Fibroblast of peridontal ligament (primary cell): ENCODE data around the gene SPO11.

Experiments used
- DNase-seq: peaks from one replicate; pipeline ENCODE4 v3.0.0-alpha.2; 2010; ENCODE audit errors: extremely low read depth

The SPO11 gene

DNA sequence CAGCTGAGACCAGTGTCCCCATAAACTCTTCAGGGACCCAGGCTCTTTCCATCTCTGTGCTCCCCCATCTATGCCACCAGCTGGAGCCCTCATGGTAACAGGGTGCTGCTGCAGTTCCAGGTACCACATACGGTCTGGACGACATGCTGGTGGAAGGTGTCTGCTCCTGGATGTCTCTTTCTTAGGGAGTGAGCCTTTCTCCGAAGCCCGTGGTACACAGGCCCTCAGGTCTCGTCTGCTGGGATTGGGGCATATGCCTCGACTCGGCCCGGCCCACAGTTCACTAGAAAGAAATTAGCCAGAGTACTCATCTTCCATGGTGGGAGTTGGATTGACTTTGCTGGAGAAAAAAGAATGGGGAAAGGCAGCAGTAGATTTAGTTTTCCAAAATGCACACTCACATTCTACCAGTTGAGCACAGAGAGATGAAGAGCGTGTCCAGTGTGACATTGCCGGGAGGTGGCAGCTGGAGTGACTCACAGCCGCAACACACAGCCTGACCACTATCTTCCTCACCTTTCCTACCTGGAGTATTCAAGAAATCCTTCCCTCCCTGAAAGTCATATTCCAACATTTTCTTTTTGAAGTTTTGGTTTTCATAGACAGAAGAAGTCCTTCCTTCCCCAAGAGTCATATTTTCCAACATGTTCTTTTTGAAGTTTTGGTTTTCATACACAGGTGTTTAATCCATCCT lies 18.6 kb upstream of the SPO11 start:
- no peak for DNase-seq

DNA sequence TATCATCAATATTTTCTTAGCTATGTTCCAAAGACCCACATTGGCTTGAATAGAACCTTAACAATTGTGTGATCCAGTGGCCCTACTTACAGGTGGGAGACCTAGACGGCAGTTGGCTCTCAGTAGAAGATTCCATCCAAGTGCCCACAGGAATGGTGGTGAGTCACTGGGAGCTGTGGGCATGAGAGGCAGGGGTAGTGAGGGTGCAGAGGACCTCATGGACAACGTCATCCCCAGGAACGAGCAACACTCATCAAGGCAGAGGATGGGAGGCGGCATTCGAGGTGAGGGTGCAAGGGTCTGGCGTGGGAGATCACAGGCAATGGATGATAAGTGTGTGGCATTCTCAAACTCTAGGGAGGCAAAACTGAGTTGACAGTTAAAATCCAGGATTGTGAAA lies 17.5 kb upstream of the SPO11 start:
- no peak for DNase-seq

DNA sequence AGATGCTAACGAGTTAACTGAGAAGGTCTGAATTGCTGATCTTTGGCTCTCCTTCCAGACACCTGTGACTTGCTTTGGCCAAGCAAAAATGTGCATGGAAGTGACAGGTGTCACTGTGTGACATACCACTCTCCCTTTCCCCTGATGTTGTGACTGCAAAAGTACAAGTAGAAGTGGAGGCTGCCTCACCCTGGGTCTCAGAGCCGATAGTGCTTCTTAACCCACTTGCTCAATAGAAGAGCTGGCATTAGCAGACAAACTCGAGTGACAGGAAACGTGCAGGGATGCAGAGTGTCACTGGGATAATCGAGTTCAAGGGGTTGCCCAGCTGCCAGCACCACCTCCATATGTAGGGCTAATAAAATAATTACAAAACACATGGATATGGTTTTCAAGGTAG lies 16.4 kb upstream of the SPO11 start:
- DNase-seq: no peak

DNA sequence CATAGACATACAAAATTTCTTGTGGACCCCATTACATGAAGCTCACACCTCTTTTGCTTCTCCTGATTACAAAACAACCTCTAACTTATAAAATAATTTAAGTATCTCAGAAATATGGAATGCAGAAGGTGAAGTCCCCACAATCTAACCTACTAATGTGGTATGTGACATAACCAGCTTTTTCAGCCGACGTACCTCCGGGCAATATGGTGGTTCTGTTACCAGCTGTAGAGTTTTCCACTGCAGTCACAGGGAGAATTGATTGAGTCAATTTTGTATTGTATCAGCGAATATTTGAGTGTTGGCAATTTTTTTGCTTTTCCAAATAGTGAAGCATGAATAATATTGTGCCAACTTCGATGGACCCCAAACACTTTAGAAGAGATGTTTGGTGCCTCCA lies 15.7 kb upstream of the SPO11 start:
- no peak for DNase-seq

DNA sequence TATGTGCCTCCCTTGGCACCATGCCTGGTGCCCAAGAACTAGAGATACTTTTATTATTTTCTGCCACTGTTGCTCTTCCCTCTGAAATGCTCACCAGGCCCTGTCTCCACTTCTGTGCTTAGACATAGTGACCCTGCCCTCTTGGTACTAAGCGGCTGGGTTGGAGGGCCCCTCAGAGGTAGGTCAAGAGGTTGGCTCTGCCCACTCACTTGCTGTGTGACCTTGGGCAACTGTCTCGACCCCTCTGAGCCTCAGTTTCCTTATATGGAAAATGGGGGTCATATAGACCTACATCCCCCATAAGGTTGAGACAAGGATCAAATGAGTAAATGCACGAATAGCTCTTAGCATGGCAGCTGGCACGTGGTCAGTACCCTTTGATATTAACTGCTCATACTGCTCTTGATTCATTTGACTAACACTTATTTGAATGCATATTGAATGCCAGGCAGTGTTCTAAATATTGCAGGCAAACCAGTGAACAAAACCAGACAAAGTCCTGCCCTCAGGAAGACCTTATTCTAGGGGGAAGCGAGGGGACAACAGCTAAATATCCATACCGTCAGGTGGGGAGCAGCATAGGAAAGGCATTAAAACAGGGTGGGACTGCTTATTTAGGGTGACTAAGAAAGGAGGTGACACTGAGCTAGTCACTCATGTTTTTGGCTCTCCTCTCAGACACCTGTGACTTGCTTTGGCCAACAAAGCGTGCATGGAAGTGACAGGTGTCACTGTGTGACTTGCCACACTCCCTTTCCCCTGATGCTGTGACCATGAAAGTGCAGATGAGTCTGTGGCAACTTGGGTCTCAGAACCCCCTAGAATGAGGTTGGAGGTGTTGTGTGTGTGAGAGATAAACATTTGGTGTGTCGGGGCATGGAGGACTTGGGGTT lies 14.3 kb upstream of the SPO11 start:
- DNase-seq: no peak

DNA sequence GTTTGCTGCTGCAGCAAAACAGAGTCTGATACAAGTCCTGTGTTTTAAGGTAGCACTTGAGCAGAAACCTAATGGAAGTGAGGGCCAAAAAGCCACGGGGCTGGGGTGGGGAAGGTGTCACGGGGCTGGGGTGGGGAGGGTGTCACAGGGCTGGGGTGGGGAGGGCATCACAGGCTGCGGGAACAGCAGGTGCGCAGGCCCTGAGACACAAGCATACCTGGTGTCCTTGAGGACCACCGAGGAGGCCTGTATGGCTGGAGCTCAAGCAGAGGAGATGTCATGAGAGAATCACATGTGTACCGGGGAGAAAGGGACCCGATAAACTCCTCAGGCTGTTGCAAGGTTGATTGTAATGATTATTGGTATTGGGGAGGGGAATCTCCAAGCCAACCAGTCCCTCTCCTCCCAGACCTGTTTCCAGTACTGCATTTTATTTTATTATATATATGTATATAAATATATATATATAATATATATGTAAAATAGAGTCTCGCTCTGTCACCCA lies 13.6 kb upstream of the SPO11 start:
- DNase-seq: no peak

DNA sequence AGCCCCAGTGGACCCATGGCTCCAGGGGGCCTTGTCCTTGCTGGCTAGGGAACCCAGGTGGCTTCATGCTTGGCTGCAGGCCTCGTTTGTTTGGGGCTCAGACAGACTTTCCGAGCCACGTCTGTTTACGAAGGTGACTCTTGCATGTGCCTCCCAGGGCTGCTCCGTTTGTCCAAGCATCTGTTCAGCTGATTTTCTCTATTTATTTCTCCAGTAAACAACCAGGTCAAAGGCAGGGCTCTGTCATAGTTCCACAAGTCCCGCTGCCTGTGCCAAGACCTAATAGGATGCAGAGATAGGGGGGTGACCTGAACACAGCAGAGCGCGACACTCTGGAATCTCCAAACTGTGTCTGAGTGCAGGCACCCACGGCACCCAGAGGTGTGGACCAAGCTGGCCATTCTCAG lies 12.8 kb upstream of the SPO11 start:
- no peak for DNase-seq

DNA sequence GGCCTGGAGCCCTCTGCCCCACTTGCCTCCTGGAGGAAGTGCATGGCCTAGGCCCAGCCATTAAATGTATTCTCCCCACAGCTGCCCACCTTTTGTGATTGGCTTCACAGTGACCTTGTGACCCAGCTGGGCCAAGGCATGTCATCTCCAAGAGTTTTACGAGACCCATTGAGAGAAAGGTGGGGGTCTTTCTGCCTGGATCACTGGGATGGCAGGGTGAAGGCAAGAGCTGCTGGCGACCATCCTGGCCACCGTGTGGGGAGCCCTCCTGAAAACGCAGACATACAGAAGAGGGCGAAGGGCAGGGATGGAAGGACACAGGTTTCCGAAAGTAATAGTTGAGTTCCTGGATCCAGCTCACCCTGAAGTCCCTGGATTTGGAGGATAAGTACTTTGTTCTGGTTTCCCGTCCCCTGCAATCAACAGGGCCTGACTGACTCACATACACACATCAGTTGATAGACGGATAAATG lies 12.3 kb upstream of the SPO11 start:
- no peak for DNase-seq

DNA sequence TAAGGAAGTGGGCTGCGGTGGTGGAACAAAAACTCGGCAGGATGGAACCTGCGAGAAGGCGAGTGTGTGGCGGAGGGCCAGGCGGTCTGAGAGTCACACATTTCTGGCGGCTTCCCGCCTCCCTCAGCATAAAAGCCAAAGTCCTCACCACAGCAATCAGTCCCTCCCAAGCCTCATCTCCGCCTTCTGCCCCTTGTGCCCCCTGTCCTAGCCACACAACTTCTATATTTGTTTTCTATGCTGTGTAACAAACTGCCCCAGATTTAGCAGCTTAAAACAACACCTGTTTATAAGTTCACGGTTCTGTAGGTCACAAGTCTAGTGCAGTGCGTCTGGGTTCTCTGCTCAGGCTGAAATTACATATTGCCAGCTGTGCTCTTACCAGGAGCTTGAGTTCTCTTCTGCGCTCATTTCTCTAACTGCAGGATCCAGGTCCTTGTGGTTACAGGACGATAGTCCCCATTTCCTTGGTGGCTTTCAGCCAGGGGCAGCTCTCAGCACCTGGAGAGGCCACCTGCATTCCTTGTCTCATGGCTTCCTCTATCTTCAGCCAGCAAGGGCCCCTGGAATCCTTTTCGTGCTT lies 11.7 kb upstream of the SPO11 start:
- no peak for DNase-seq

DNA sequence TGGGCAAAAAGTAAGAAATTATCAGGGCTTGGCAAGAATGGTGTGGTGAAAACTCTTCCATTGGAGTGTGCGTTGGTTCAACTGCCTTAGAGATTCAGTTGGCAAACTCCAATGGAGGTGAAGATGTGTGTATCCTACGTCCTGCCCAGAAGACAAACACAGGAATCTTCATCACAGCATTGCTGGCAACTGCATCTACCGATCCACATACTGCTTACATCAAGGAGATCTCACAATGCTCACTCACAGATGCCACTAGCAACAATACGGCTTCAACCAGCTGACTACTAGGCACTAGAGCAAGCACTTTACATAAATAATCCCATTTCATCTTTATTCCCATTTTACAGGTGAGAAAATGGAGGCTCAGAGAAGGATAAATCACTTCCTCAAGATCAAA lies 10.0 kb upstream of the SPO11 start:
- DNase-seq: no peak

DNA sequence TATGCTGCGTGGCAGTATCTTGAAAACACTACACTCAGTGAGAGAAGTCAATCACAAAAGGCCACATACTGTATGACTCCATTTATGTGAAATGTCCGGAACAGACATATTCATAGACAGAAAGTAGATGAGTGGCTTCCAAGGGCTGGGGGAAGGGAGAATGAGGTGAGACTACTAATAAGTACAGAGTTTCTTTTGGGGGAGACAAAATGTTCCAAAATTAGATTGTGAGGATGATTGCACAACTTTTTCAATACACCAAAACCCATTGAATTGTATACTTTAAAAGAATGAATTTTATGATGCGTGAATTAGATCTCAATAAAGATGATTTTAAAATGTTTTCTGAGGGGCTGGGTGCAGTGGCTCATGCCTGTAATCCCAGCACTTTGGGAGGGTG lies 9.2 kb upstream of the SPO11 start:
- no peak for DNase-seq

DNA sequence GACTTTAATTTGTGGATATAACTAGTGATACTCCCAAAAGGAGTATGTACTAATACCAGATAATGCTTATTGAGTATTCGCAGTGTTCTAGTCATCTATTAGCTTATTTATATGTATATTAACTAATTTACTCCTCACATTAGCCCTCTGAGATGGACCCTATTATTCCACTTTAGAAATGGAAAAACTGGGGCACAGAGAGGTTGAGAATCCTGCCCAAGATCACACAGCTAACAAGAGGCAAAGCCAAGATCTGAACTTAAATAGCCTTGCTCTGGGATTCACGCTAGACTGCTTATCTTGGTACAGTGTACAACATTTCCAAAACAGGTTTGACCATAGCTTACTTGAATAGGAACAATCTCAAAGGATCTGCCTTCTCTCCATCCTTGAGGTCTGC lies 8.5 kb upstream of the SPO11 start:
- DNase-seq: no peak

DNA sequence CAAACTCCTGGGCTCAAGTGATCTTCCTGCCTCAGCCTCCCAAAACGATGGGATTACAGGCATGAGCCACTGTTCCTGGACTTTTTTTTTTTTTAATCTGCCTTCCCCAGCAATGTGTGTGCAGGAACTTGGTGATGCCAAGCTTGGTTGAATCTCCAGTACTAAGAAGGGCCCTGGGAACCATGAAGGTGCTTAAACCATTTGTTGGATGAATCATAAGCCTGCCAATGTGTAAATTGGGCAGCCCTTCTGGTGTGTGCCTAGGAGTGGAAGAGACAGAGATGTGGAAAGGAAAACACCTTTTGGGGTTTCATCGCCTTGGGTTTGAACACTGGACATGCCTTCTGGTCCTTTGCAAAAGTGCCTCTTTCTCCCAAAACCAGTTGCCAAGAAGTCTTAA lies 7.1 kb upstream of the SPO11 start:
- DNase-seq: no peak

DNA sequence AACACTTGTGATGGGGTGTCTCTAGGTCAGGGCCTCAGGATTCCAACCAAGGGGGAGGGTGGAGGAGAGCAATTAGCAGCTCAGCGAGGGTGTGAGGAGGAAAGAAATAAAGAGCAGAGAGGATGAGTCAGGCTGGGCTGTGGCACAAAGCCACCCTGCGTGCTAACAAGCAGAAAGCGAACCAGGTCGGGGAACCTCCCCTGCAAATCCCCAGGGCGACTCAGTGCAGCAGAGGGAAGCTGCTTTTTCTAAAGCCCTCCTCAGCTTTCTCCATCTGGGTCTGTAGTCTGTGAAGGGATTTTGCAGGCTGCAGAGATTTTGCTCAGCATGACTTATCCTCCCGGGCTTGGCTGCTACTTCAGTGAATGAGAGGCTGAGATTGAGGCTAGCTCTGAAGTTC lies 6.6 kb upstream of the SPO11 start:
- DNase-seq: peak; percentile 40

DNA sequence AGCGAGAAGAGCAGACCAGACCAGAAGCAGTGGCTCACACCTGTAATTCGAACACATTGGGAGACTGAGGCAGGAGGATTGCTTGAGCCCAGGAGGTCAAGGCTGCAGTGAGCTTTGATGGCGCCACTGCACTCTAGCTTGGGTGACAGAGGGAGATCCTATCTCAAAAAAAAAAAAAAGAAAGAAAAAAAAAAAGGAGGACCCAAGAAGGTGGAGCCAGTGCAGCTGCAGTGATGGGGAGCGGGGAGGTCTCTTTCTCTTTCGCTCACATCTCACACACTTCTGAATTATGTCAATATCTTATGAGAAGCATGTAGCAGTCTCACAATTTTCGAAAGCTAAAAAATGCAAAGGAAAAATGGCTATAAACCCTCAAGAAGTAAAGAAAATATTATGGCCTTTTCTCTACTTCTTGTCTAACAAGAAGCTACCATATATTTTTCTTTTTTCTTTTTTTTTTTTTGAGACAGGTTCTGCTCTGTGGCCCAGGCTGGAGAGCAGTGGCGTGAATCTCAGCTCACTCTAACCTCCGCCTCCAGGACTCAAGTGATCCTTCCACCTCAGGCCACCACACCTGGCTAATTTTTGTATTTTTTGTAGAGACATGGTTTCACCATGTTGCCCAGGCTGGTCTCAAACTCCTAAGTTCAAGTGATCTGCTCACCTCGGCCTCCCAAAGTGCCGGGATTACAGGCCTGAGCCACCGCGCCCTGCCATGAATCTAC lies 3.8 kb upstream of the SPO11 start:
- no peak for DNase-seq

DNA sequence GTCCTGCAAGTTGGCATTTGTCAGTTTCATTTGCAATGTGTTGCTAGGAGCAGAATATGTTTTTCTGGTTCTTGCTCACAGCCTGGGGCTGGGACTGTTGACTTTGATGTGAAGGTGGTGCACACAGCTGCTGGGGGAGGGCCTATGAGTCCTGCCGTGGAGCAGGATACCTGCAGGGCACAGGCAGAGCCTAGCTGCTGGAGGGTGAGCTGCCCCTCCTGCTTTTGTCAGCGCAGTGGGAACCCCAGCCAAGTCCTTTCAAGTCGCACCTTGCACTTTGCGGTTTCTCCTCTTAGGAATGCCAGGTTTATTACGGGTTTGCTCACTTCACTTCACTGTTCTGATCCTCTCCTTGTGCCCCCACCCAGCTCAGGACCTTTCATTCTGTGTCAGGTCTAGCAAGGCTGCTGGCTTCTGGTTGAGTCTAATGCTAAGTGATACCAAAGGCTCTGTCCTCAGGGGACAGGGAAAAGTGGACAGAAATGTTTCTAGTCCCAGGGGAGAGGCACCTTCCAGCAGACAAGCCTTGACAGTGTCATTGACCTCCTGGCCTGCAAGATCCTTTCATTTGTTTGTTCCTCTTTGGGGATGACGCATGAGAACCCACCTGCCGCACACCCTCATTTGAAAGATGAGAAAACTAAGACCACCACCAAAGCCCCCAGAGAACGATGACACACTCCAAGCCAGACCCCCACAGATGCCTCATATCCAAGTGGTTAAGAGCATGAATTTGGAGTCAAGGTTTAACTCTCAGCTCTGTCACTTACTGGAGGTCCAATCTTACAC lies 2.7 kb upstream of the SPO11 start:
- DNase-seq: no peak

DNA sequence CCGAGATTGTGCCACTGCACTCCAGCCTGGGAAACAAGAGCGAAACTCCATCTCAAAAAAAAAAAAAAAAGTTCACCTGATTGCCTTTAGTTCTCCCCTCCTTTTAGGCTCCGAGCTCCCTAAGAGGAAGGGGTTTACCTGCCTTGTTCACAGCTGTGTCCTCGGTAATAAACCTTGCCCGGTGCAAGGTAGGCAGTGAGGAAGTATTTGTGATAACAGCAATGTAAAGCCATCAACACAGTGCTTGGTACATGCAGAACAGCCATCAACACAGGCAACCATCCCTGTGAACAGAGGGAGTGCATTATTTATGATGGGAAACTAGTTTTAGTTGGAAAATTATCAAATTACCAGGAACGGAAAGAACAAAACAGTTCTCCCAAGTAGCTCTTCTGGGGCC lies 1.8 kb upstream of the SPO11 start:
- no peak for DNase-seq

DNA sequence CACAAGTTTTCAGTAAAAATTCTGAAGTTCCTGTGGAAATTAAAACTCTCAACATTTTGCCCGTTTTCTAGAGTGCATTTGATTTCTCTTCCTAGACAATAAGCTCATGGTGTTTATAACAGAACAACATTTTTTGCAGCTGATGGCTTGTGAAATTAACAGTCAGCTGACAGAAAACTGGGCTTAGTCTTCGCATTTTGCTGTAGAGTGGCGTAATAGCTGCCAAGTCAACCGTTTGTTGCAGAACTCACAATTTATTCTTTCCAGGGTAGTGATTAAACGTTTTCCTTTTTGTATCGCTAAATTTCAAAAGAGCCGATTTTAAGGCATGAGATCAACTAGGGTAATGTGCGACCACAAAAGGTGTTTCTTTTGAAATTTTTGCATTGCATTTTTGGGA lies 1.4 kb downstream of the SPO11 start:
- DNase-seq: peak; percentile 52

DNA sequence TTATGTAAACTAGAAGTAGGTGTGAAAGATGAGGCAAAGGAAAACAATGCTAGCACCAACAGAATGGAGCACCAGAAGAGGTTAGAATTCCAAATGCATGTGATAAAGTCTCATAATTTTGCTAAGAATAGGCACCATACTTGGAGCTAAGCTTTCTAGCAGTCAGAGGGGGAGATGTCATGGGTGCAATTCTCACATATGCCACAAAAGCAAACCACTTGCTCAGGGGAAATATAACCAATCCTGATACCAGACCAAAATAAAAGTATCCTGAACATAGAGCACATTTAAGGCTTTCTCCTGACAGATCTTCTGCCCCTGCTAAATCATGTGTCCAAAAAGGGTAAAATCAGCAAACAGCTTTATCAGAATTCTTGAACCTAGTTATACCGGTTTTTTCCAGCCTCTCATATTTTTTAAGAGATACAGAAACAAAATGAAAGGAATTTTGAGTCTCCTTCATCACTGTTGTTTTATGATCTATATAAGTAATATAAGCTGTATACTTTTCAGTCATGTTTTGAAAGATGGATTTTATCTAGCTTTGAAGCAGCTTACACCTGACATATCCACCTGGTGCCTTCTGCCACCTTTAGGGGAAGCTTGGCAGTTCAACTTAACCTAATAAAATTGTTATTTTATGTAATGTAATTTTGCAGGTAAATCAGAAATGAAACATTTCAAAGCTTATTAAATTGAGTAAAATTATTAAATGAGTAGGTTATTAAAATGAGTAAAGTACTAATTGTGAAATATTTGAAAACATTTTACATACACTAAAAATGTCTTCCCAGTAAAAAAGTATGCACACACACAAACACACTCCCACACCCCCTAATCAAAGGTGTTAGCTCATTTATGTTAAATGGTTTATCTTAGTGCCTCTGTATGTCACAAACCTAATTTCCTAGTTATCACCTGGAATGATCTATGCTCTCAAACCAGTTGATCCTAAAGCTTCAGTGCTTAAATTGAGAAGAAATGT lies 2.8 kb downstream of the SPO11 start:
- DNase-seq: no peak

DNA sequence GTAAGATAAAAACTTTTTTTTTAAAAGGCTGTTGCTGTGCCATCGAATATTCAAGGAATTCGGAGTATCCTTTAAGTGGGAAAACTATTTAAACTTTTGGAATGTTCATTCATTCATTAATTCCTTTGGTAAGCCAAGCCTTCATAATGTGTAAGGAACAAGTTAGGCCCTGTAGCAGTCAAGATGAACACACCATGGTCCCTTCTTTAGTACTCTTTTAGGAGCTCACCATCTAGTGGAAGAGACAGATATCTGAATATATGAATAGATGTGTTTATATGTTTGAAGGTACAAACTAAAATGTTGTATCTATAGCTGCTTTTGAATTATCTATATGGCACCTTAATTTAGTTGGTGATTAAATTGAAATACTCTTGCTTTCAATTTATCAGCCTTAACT lies 5.8 kb downstream of the SPO11 start:
- DNase-seq: peak; percentile 30
